ENCODE results near the gene KIF9. TPM values are rescaled to one million over a fixed set of nuclear protein-coding genes. Genes with fewer than 3 reads are reported as not detected.

KIF9 gene
- total and polyA plus RNA-seq, 2 of the 8 experiments (the other 6 are each of a cell fraction or from before 2014, with no cell fraction given): 5.0 to 8.0 TPM

DNA sequence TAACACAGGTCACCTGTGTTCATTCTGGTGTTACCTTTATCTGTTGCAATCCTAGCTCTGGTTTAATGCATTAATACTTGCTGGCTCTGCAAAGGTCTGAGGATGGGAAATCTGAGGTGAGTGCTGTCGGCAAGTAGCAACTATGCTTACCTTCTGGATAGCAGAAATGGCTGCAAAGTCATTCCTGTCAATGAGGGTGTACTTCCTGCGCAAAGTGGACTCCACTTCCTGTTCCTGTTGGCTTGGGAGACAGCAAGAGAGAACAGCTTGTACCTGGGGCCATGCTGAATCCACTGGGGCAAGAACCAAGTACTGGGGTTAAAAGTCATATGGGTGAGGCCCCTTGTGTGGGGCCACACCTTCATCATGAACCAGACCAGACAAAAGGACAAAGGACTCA lies 37.3 kb downstream of the KIF9 start:
- no peak overlapping the region for H3K23ac ChIP-seq (ENCODE audit: insufficient read length)
- no peak overlapping the region for H2BK120ac ChIP-seq (replicated peaks; ENCODE audit: low read depth, low read length)
- no peak overlapping the region for H2BK15ac ChIP-seq (ENCODE audit: low read length)
- H3K23me2 ChIP-seq (ENCODE audit: low read depth, low read length): no peaks in the 10 kb centered on the region; the same call in 1 of the 2 replicates
- no peak overlapping the region for H3K9ac ChIP-seq (replicated peaks in 1 of 4; ENCODE audit: extremely low read depth in 1 of 4, low read depth in 3 of 4, low read length in 3 of 4)
- no peaks in the 10 kb centered on the region for H3K4me1 ChIP-seq (replicated peaks in 1 of 4; ENCODE audit: control insufficient read depth in 3 of 4, insufficient read depth in 4 of 4, low read length in 3 of 4)
- H4K20me1 ChIP-seq (replicated peaks in 1 of 2; ENCODE audit: control insufficient read depth in 1 of 2, insufficient read depth in 2 of 2, low read length in 2 of 2): no peaks in the 10 kb centered on the region
- WGBS, 2 experiments (ENCODE audit: extremely low coverage in 1 of 2, insufficient coverage in 1 of 2, insufficient read length in 1 of 2, insufficient replicate concordance in 2 of 2, low coverage in 1 of 2, low lambda C conversion rate in 2 of 2, missing lambda C conversion rate in 1 of 2): 96% methylated on average over 2 of the region's 2 CpGs; no CpG with 5 or more reads in 1 of the 2 experiments
- no peak overlapping the region for H3K56ac ChIP-seq (replicated peaks; ENCODE audit: insufficient read length, low read depth, low read length)
- H2AK5ac ChIP-seq (ENCODE audit: low read depth, low read length): no peak overlapping the region
- H3K79me2 ChIP-seq (ENCODE audit: control insufficient read depth in 1 of 2, insufficient read depth in 2 of 2, low read length in 2 of 2): no peaks in the 10 kb centered on the region
- H2BK20ac ChIP-seq (ENCODE audit: low read length): no peak overlapping the region
- H3K27me3 ChIP-seq (replicated peaks in 1 of 4; ENCODE audit: control insufficient read depth in 3 of 4, extremely low read depth in 1 of 4, insufficient read depth in 3 of 4, low read length in 3 of 4): no peaks in the 10 kb centered on the region
- H3K27ac ChIP-seq (ENCODE audit: low read depth, low read length): no peak overlapping the region
- no peak overlapping the region for H4K5ac ChIP-seq (ENCODE audit: insufficient read length, low read depth, low read length)
- no peaks in the 10 kb centered on the region for H3K36me3 ChIP-seq (ENCODE audit: control insufficient read depth in 2 of 4, insufficient read depth in 4 of 4, low read length in 3 of 4)
- no peak overlapping the region for H2AFZ ChIP-seq (ENCODE audit: low read length)
- no peak overlapping the region for H4K8ac ChIP-seq (ENCODE audit: extremely low read depth, insufficient read depth, low read length)
- H4K91ac ChIP-seq (replicated peaks; ENCODE audit: insufficient read length, low read length): no peak overlapping the region
- POLR2A ChIA-PET (ENCODE audit: partially characterized antibody): interaction anchor here (1.4 kb wide), 1 partner anchor 52 kb away, joined by 4 read pairs; no protein-coding TSS in a partner anchor
- FAIRE-seq (no peak), DNase-seq (ENCODE audit: low read depth in 1 of 2, low spot score in 2 of 2) (no peak)
- no peak overlapping the region for H3K14ac ChIP-seq (ENCODE audit: insufficient read length)
- CTCF ChIA-PET (ENCODE audit: partially characterized antibody): interaction anchor here (1.2 to 1.4 kb wide), 2 partner anchors 30 to 79 kb away, joined by 3 to 4 read pairs; no protein-coding TSS in a partner anchor
- no peak overlapping the region for H2BK12ac ChIP-seq (ENCODE audit: low read depth, low read length)
- TF ChIP-seq TAF1 (IDR thresholded peaks at IDR 0.05; ENCODE audit: low read depth, low read length) (no peak), JUND (IDR thresholded peaks at IDR 0.05; ENCODE audit: low read length) (no peak), SP2 (IDR thresholded peaks at IDR 0.05; ENCODE audit: low read length) (no peak)
- H2BK5ac ChIP-seq (ENCODE audit: low read depth, low read length): no peak overlapping the region
- H3K4me2 ChIP-seq (ENCODE audit: insufficient read depth in 1 of 2, low read depth in 2 of 2, low read length in 2 of 2): no peak overlapping the region
- H3K4ac ChIP-seq (replicated peaks; ENCODE audit: insufficient read length, low read depth, low read length): no peak overlapping the region
- H3K18ac ChIP-seq (ENCODE audit: extremely low read depth, low read length): no peak overlapping the region
- H3K4me3 ChIP-seq (ENCODE audit: extremely low read depth in 1 of 4, insufficient read depth in 2 of 4, low read depth in 3 of 4, low read length in 4 of 4): no peak overlapping the region
- H3K79me1 ChIP-seq (ENCODE audit: low read depth, low read length): no peaks in the 10 kb centered on the region
- H3K9me3 ChIP-seq (ENCODE audit: insufficient read depth in 2 of 2, low read depth in 1 of 2, low read length in 1 of 2): no peaks in the 10 kb centered on the region
